Stomach (tissue), 9 donors: ENCODE data around the gene USP38. TPM values are rescaled to one million over a fixed set of nuclear protein-coding genes. Genes with fewer than 3 reads are reported as not detected.

Experiments
- DNase-seq, 2 donors: peaks; one replicate each; pipeline versions ENCODE4 v3.0.0 to v3.0.0-alpha.2; 2013 to 2019
- H3K27ac ChIP-seq, 5 donors: fragments of 200-600 bp in 4 of 5; sonication (generic) in 4 of 5; one replicate each; pipeline ENCODE4 v1.5.1; 2013 to 2019; ENCODE audit warnings: mild to moderate bottlenecking in 1 of 5, moderate library complexity in 1 of 5
- H3K27me3 ChIP-seq, 3 donors: fragments of 200-600 bp; sonication (generic); one replicate each; pipeline ENCODE4 v1.5.1; 2017 to 2019; ENCODE audit warnings: mixed run types in 1 of 3
- H3K36me3 ChIP-seq, 4 donors: fragments of 200-600 bp; sonication (generic); 1 replicate in 3 of 4; 2 replicates in 1 of 4; pipeline ENCODE4 v1.5.1; 2016 to 2019
- H3K4me1 ChIP-seq, 4 donors: fragments of 200-600 bp; sonication (generic); one replicate each; pipeline ENCODE4 v1.5.1; 2016 to 2019
- H3K4me3 ChIP-seq, 4 donors: fragments of 200-600 bp; sonication (generic) in 3 of 4; one replicate each; pipeline ENCODE4 v1.5.1; 2016 to 2019; ENCODE audit warnings: mild to moderate bottlenecking in 1 of 4
- H3K9me3 ChIP-seq, 4 donors: fragments of 200-600 bp; sonication (generic); one replicate each; pipeline ENCODE4 v1.5.1; 2016 to 2019
- EP300 ChIP-seq: sonication (generic); formaldehyde crosslinking; IDR thresholded peaks from one replicate; pipeline ENCODE4 v1.6.1; 2017; ENCODE audit warnings: antibody characterized with exemption
- POLR2A ChIP-seq, 4 donors: fragments of 450-650 bp; IDR thresholded peaks; one replicate each; pipeline ENCODE4 v1.6.1; 2016; ENCODE audit warnings: antibody characterized with exemption in 4 of 4, control low read depth in 2 of 4, mild to moderate bottlenecking in 1 of 4, moderate library complexity in 1 of 4
- POLR2AphosphoS5 ChIP-seq, 3 donors: sonication (generic); formaldehyde crosslinking; IDR thresholded peaks; one replicate each; pipeline ENCODE4 v1.6.1; 2016; ENCODE audit warnings: antibody characterized with exemption in 3 of 3
- whole genome bisulfite sequencing, 5 donors: extraction: QIAGEN DNeasy Blood & Tissue Kit in 3 of 5; methylation state at CpG; one replicate each; pipeline versions ENCODE4 v1.1.5 to v1.1.7; 2013 to 2018; 5-methylcytosine and 5-hydroxymethylcytosine counted together
- intact Hi-C: fragments of 100-400 bp; cut with DNase I; formaldehyde crosslinking; loops from one replicate; pipeline ENCODE4 v1.15.1; 2023; ENCODE audit warnings: low total_unique reads
- polyA plus RNA-seq, 3 donors: library from polyadenylated mRNA; stranded (reverse); fragments of 200-250 nt; gene quantifications; one replicate each; pipeline ENCODE4 v1.2.3, GENCODE V29; 2013
- total RNA-seq, 5 donors: library from RNA; depleted of rRNA; stranded (reverse); fragments of >200 nt; gene quantifications; one replicate each; pipeline versions ENCODE4 v1.1.0 to v1.2.3, GENCODE V29; 2014 to 2016
- TF ChIP-seq, protein P1 (sequence below), 7 experiments: fragments of 450-650 bp in 4 of 7; fragments of 200-600 bp in 3 of 7; sonication (generic) in 3 of 7; IDR thresholded peaks; one replicate each; pipeline ENCODE4 v1.5.1; 2016 to 2019; ENCODE audit warnings: antibody characterized with exemption in 7 of 7, control low read depth in 2 of 7, mild to moderate bottlenecking in 1 of 7
- donor health status: healthy with polysubstance abuse.
- donor health status: Bipolar disorder and iron deficiency.
- donor health status: healthy.

Gene USP38
- total and polyA plus RNA-seq, 8 donors, result 1.7 to 32.1 (median 11.0) TPM

DNA sequence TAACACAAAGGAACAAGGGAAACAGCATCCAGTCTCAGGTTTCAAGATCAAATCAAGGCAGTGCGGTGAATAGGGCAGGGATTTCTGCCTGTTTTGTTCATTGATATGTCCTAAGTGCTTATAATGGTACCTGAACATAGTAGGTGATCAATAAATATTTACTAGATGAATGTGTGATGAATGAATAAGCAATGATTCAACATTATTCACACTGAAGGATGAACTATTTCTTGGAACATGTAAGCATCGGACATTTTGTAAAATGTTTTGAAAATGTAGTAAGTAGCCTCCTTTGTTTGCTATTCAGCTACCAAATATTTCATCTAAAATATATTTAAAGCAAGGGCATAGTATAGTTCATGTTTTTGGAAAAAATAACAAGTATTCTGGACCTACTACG lies 67.8 kb downstream of the USP38 start:
- no peak overlapping the region for H3K27ac ChIP-seq
- no peaks in the 10 kb centered on the region for H3K9me3 ChIP-seq
- TF ChIP-seq POLR2A (IDR thresholded peaks at IDR 0.05) (no peak), EP300 (no peak), POLR2AphosphoS5 (IDR thresholded peaks at IDR 0.05) (no peak)
- TF ChIP-seq, protein P1, sequence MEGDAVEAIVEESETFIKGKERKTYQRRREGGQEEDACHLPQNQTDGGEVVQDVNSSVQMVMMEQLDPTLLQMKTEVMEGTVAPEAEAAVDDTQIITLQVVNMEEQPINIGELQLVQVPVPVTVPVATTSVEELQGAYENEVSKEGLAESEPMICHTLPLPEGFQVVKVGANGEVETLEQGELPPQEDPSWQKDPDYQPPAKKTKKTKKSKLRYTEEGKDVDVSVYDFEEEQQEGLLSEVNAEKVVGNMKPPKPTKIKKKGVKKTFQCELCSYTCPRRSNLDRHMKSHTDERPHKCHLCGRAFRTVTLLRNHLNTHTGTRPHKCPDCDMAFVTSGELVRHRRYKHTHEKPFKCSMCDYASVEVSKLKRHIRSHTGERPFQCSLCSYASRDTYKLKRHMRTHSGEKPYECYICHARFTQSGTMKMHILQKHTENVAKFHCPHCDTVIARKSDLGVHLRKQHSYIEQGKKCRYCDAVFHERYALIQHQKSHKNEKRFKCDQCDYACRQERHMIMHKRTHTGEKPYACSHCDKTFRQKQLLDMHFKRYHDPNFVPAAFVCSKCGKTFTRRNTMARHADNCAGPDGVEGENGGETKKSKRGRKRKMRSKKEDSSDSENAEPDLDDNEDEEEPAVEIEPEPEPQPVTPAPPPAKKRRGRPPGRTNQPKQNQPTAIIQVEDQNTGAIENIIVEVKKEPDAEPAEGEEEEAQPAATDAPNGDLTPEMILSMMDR (IDR thresholded peaks at IDR 0.05), result no peak
- intact Hi-C loops, result no loop called here
- DNase-seq, result no peak
- 88 to 95% (median 92%) methylated on average over 3 of the region's 3 CpGs for WGBS, 5 donors
- H3K4me3 ChIP-seq, result no peak overlapping the region
- no peaks in the 10 kb centered on the region for H3K27me3 ChIP-seq
- peaks cover 0 to 14% (median 0%) of the 10 kb centered on the region in 4 donors for H3K4me1 ChIP-seq
- H3K36me3 ChIP-seq, result no peaks in the 10 kb centered on the region

DNA sequence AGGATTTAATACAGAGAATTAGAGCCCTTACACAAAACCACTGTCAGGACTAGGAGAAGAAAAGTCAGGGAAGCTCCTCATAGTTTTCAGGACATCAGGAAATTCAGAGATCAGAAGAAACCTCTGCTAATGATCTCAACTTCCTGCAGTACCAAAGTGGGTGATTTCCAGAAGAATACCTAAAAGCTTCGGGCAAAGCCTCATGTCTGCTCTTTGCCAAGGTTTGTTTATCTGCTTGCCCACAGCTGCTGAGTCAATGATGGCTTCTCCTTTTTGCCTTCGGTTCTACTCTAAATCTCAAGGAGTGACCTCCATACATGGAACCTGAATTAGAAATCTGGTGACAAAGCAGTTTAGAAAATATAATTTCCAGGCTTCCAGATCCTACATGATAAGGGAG lies 68.4 kb downstream of the USP38 start:
- peaks cover 0 to 14% (median 0%) of the 10 kb centered on the region in 4 donors for H3K4me1 ChIP-seq
- H3K36me3 ChIP-seq, result no peaks in the 10 kb centered on the region
- 37 to 70% (median 60%) methylated on average over 2 of the region's 2 CpGs for WGBS, 5 donors
- H3K27me3 ChIP-seq, result no peaks in the 10 kb centered on the region
- no peak for DNase-seq
- no peaks in the 10 kb centered on the region for H3K9me3 ChIP-seq
- intact Hi-C loops, result no loop called here
- no peak overlapping the region for H3K27ac ChIP-seq
- no peak overlapping the region for H3K4me3 ChIP-seq
- no peak for TF ChIP-seq POLR2A (IDR thresholded peaks at IDR 0.05)
- TF ChIP-seq POLR2AphosphoS5 (IDR thresholded peaks at IDR 0.05), result no peak
- TF ChIP-seq, protein P1 (IDR thresholded peaks at IDR 0.05), result no peak
- TF ChIP-seq EP300, result no peak

DNA sequence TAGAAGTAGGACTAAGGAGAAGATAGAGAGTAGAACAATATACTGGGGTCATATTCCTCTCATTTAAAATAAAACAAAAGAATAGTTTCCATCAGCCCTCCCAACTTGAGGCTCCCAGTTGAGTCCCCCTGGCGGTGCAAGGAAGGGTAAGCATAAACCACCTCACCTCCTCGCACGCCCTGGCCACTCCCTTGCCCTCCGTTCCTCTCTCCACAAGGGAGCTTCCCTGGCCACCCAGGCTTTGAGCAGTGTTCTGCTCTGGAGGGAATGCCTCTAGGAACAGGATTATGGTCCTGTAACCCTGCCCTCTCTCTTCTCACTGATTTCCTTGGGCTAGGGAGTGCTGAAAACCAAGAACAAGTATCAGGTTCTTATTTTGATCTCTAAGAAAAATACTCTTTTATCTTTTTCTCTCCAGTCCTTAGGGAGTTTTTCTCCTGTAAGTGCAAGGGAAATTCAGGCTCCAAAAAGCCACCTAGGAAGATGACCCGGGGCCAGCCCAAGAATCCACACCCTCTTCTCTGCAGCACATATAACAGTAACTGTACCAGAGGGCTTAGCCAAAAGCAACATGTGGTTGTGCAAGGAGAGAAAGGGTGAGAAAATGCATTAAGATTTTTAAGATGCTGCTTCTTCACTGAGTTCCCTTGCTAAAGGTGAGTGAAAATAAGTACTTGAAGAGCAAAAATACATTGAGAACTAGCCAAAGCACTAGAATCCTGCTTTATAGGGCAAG lies 69.9 kb downstream of the USP38 start:
- no peaks in the 10 kb centered on the region for H3K36me3 ChIP-seq
- TF ChIP-seq, protein P1 (IDR thresholded peaks at IDR 0.05), result no peak
- no peak for TF ChIP-seq POLR2AphosphoS5 (IDR thresholded peaks at IDR 0.05)
- TF ChIP-seq EP300, result no peak
- no peak for TF ChIP-seq POLR2A (IDR thresholded peaks at IDR 0.05)
- H3K27ac ChIP-seq, result no peak overlapping the region
- 71 to 82% (median 79%) methylated on average over 5 of the region's 5 CpGs for WGBS, 5 donors
- no peaks in the 10 kb centered on the region for H3K9me3 ChIP-seq
- intact Hi-C loops, result no loop called here
- H3K4me3 ChIP-seq, result no peak overlapping the region
- H3K27me3 ChIP-seq, result no peaks in the 10 kb centered on the region
- H3K4me1 ChIP-seq, result peaks cover 0 to 14% (median 0%) of the 10 kb centered on the region in 4 donors
- DNase-seq, result no peak

DNA sequence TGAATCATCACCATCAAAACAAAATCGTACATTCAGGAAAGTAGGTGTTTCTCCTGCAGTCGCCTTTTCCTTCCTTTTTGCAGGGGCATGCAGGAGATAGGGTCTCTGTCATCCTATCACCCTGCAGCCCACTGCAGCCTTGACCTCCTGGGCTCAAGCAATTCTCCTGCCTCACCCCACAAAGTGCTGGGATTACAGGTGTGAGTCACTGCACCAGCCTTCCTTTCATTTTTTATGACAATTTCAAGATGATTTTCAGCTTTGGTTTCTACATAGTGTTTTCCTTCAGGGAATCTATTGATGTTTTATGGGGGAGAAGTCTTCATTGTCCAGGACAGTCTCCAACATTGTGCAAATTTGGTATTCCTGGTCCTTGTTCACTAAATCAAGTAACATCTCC lies 71.7 kb downstream of the USP38 start:
- WGBS, 5 donors, result 73 to 85% (median 77%) methylated on average over 2 of the region's 2 CpGs
- intact Hi-C loops, result no loop called here
- no peaks in the 10 kb centered on the region for H3K9me3 ChIP-seq
- H3K27me3 ChIP-seq, result no peaks in the 10 kb centered on the region
- TF ChIP-seq EP300 (no peak), POLR2A (IDR thresholded peaks at IDR 0.05) (no peak), POLR2AphosphoS5 (IDR thresholded peaks at IDR 0.05) (no peak)
- TF ChIP-seq, protein P1 (IDR thresholded peaks at IDR 0.05), result no peak
- no peaks in the 10 kb centered on the region for H3K36me3 ChIP-seq
- no peak overlapping the region for H3K27ac ChIP-seq
- peaks cover 0 to 4% (median 0%) of the 10 kb centered on the region in 4 donors for H3K4me1 ChIP-seq
- no peak overlapping the region for H3K4me3 ChIP-seq
- DNase-seq, result no peak
